SH-SY5Y (cell line): Measurements from ENCODE around the gene GAB4.

Experiments used
- GATA2 ChIP-seq: IDR thresholded peaks from 2 replicates; pipeline ENCODE4 v1.6.1; 2011; ENCODE audit warnings: mild to moderate bottlenecking, low read depth, low read length
- GATA3 ChIP-seq: IDR thresholded peaks from 2 replicates; pipeline ENCODE4 v1.6.1; 2011; ENCODE audit warnings: low read depth, mild to moderate bottlenecking, low read length, moderate library complexity

GRCh38 chr22:17056807-17057206 lies 48.8 kb upstream of the GAB4 start:
- no peak for TF ChIP-seq GATA2
- TF ChIP-seq GATA3: no peak
